Karpas-422 (cell line): Measurements from ENCODE around the gene TJP1. TPM values are rescaled to one million over a fixed set of nuclear protein-coding genes. Genes with fewer than 3 reads are reported as not detected.
"Not testable (repeated sequence)": the region's sequence is repeated elsewhere in the genome, so short reads cannot be mapped to it uniquely, and the experiment has no call there.

ENCODE experiments used
- DNase-seq: peaks from one replicate; pipeline ENCODE4 v3.0.0-alpha.2; 2015
- H2AFZ ChIP-seq: fragments of 200-600 bp; sonication (generic); 2 replicates; pipeline ENCODE4 v1.6.1; 2014; ENCODE audit warnings: antibody characterized with exemption, low read length, mixed read lengths
- H3K27ac ChIP-seq: fragments of 200-600 bp; sonication (generic); 2 replicates; pipeline ENCODE4 v1.5.1; 2014; ENCODE audit warnings: mild to moderate bottlenecking, low read length, moderate library complexity
- H3K27me3 ChIP-seq: fragments of 200-600 bp; sonication (generic); 2 replicates; pipeline ENCODE4 v1.6.1; 2014; ENCODE audit warnings: low read length, mixed read lengths
- H3K36me3 ChIP-seq: fragments of 200-600 bp; sonication (generic); 2 replicates; pipeline ENCODE4 v1.6.1; 2014; ENCODE audit warnings: low read length, mixed read lengths; ENCODE audit not compliant: insufficient read depth
- H3K4me1 ChIP-seq: fragments of 200-600 bp; sonication (generic); 2 replicates; pipeline ENCODE4 v1.6.1; 2014; ENCODE audit warnings: mild to moderate bottlenecking, low read length, mixed read lengths
- H3K4me2 ChIP-seq: fragments of 200-600 bp; sonication (generic); 2 replicates; pipeline ENCODE4 v1.6.1; 2014; ENCODE audit warnings: low read length, low read depth, mild to moderate bottlenecking; ENCODE audit not compliant: poor library complexity, severe bottlenecking
- H3K4me3 ChIP-seq: fragments of 200-600 bp; sonication (generic); 2 replicates; pipeline ENCODE4 v1.5.1; 2014; ENCODE audit warnings: mild to moderate bottlenecking, antibody characterized with exemption, low read length, mixed read lengths
- H3K79me2 ChIP-seq: fragments of 200-600 bp; sonication (generic); 2 replicates; pipeline ENCODE4 v1.6.1; 2014; ENCODE audit warnings: mild to moderate bottlenecking, low read length, mixed read lengths
- H3K9ac ChIP-seq: fragments of 200-600 bp; sonication (generic); 2 replicates; pipeline ENCODE4 v1.6.0; 2014; ENCODE audit warnings: low read length
- H3K9me2 ChIP-seq: fragments of 200-600 bp; sonication (generic), shearing (Covaris generic); replicated peaks from 2 replicates; pipeline ENCODE4 v1.6.0; 2014; ENCODE audit warnings: mild to moderate bottlenecking, low read length, moderate library complexity; ENCODE audit not compliant: insufficient read depth
- H3K9me3 ChIP-seq: fragments of 300-700, 200-600 bp; sonication (generic); 2 replicates; pipeline ENCODE4 v1.6.1; 2014; ENCODE audit warnings: low read length, mixed read lengths
- H4K20me1 ChIP-seq: fragments of 200-600 bp; sonication (generic); 2 replicates; pipeline ENCODE4 v1.6.1; 2014; ENCODE audit warnings: mild to moderate bottlenecking, antibody characterized with exemption, low read length, low read depth; ENCODE audit not compliant: insufficient read depth
- total RNA-seq: library from RNA; depleted of rRNA; stranded (reverse); fragments of >200 nt; shearing (Covaris generic); gene quantifications from 2 replicates; pipeline ENCODE4 v1.2.3, GENCODE V29; 2014; ENCODE audit warnings: low replicate concordance

TJP1 gene
- total RNA-seq, 1 experiment from 2014 or later = not detected

DNA sequence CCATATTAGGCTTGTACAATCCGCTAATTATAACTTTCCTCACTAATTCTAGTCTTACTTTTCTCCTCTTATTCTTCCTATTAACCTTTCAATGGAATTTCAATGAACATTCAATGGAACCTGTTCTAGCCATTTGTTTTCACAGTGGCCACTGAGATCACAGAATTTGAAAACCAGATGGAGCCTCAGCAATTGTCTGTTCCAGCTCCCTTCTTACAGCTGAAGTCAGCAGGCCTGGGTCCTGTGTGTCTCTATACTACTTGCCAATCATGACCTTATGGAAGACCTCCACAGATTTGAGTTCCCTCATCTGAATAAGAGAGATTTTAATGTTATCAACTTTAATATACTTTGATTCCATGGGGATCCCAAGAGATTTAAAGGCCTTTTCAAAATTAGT, 36.6 kb downstream of the TJP1 start:
- no peak overlapping the region for H3K4me3 ChIP-seq
- no peaks in the 10 kb centered on the region for H3K9me2 ChIP-seq
- no peaks in the 10 kb centered on the region for H3K36me3 ChIP-seq
- no peaks in the 10 kb centered on the region; the same call in 1 of the 2 replicates for H3K9me3 ChIP-seq
- no peak overlapping the region for H3K4me2 ChIP-seq
- H3K27ac ChIP-seq = no peak overlapping the region
- H3K4me1 ChIP-seq = no peaks in the 10 kb centered on the region
- no peak overlapping the region for H3K9ac ChIP-seq
- H3K27me3 ChIP-seq = no peaks in the 10 kb centered on the region
- H4K20me1 ChIP-seq = no peaks in the 10 kb centered on the region
- H3K79me2 ChIP-seq = no peaks in the 10 kb centered on the region
- H2AFZ ChIP-seq = no peak overlapping the region
- DNase-seq = no peak

DNA sequence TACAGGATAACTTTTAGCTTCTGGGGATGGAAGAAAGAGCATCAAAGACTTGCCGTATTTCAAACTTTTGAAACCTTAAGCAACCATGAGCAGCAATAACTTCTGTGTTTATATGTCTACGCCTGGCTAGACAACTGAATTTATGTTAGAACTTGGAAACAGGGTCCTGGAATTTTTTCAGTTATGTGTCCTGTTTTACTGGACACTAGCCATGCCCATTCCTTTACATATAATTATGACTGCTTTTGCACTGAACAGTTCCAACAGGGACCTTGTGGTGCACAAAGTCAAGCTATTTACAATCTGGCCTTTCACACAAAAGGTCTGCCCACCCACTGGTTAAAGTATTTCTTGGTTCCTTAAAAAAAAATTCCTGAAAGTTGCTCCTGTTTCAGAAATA, 37.1 kb downstream of the TJP1 start:
- Histone ChIP-seq H3K36me3 (no peaks in the 10 kb centered on the region), H3K9me2 (no peaks in the 10 kb centered on the region), H3K27me3 (no peaks in the 10 kb centered on the region), H3K9ac (no peak overlapping the region), H3K4me1 (no peaks in the 10 kb centered on the region), H3K79me2 (no peaks in the 10 kb centered on the region), H2AFZ (no peak overlapping the region), H3K9me3 (no peaks in the 10 kb centered on the region; the same call in 1 of the 2 replicates), H3K4me3 (no peak overlapping the region), H4K20me1 (no peaks in the 10 kb centered on the region), H3K4me2 (no peak overlapping the region), H3K27ac (no peak overlapping the region)
- DNase-seq = no peak

DNA sequence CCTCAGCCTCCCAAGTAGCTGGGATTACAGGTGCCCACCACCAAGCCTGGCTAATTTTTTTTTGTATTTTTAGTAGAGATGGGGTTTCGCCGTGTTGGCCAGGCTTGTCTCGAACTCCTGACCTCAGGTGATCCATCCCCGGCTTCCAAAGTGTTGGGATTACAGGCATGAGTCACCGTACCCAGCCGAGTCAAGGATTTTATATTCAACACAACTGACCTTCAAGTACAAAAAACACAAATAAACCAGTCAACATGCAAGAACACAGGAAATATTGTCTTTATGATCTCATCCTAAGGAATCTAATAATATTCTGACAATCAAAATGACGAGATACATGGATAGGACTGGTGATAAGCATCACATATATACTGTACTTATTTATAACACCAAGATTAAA, 37.9 kb downstream of the TJP1 start:
- no peak overlapping the region for H3K4me3 ChIP-seq
- peaks cover 2% of the 10 kb centered on the region; the same call in 1 of the 2 replicates for H3K9me3 ChIP-seq
- H3K4me1 ChIP-seq = no peaks in the 10 kb centered on the region
- no peak overlapping the region for H2AFZ ChIP-seq
- no peaks in the 10 kb centered on the region for H4K20me1 ChIP-seq
- H3K4me2 ChIP-seq = no peak overlapping the region
- no peaks in the 10 kb centered on the region for H3K36me3 ChIP-seq
- H3K27ac ChIP-seq = no peak overlapping the region
- H3K9ac ChIP-seq = no peak overlapping the region
- no peaks in the 10 kb centered on the region for H3K9me2 ChIP-seq
- DNase-seq = no peak
- H3K79me2 ChIP-seq = no peaks in the 10 kb centered on the region
- no peaks in the 10 kb centered on the region for H3K27me3 ChIP-seq

DNA sequence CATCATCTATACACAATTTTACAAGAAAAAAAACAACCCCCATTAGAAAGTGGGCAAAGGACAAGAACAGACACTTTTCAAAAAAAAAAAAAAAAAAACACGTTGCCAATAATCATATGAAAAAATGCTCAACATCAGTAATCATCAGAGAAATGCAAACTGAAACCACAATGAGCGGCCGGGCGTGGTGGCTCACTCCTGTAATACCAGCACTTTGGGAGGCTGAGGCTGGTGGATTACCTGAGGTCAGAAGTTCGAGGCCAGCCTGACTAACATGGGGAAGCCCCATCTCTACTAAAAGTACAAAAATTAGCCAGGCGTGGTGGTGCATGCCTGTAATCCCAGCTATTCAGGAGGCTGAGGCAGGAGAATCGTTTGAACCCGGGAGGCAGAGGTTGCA, 39.5 kb downstream of the TJP1 start:
- not testable (repeated sequence) for H3K79me2 ChIP-seq, H3K4me1 ChIP-seq, H3K9me2 ChIP-seq, H2AFZ ChIP-seq, H3K4me2 ChIP-seq, H3K9ac ChIP-seq, H3K27ac ChIP-seq, DNase-seq, H4K20me1 ChIP-seq, H3K4me3 ChIP-seq, H3K36me3 ChIP-seq, H3K27me3 ChIP-seq, H3K9me3 ChIP-seq

DNA sequence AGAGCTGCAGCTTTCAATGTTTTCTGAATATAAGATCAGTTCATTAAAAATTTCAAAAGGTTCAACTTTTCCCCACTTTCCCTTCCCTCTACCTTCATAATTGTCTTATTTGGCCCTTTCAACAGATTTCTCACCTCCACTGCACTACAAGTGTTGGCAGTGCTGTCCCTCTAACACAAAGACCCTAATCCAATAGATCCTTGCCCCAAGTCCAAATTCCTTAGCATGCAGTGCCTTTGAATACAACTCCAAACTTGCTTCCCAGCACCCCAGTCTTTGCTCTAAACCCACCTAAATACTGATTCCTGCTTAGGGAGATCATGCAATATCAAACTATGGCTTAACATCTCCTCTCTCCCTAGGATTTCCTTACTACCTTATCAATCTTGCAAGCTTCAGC, 43.9 kb downstream of the TJP1 start:
- H3K4me1 ChIP-seq = no peaks in the 10 kb centered on the region
- DNase-seq = no peak
- peaks cover 3% of the 10 kb centered on the region; the same call in 1 of the 2 replicates for H3K9me3 ChIP-seq
- no peak overlapping the region for H3K4me2 ChIP-seq
- H3K27ac ChIP-seq = no peak overlapping the region
- H3K4me3 ChIP-seq = no peak overlapping the region
- no peak overlapping the region for H2AFZ ChIP-seq
- no peaks in the 10 kb centered on the region for H3K27me3 ChIP-seq
- H3K9me2 ChIP-seq = no peaks in the 10 kb centered on the region
- no peak overlapping the region for H3K9ac ChIP-seq
- no peaks in the 10 kb centered on the region for H3K36me3 ChIP-seq
- no peaks in the 10 kb centered on the region for H4K20me1 ChIP-seq
- H3K79me2 ChIP-seq = no peaks in the 10 kb centered on the region

DNA sequence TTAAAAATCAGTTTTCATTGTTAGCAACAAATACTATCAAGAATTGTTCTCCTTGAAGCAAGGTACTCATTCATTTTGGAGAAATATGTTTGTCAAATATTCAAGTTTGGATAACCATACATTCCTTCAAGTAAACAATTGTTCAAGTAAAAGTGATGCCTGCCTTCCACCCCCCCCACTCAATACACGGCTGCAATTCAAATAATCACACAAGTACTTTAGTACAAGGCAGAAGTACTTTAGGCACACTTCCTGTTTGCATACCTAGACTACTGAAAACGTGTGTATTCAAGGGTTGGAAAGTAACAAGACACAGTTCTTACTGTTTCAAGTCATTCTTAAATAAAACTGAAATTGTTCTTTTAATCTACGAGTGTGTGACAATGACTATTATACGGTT, 45.4 kb downstream of the TJP1 start:
- H3K27me3 ChIP-seq = no peaks in the 10 kb centered on the region
- H3K36me3 ChIP-seq = no peaks in the 10 kb centered on the region
- no peaks in the 10 kb centered on the region for H4K20me1 ChIP-seq
- H3K9me2 ChIP-seq = no peaks in the 10 kb centered on the region
- no peaks in the 10 kb centered on the region for H3K4me1 ChIP-seq
- no peak overlapping the region for H3K9ac ChIP-seq
- H3K4me3 ChIP-seq = no peak overlapping the region
- no peak overlapping the region for H2AFZ ChIP-seq
- DNase-seq = no peak
- H3K27ac ChIP-seq = no peak overlapping the region
- H3K4me2 ChIP-seq = no peak overlapping the region
- peaks cover 6% of the 10 kb centered on the region for H3K9me3 ChIP-seq
- no peaks in the 10 kb centered on the region for H3K79me2 ChIP-seq

DNA sequence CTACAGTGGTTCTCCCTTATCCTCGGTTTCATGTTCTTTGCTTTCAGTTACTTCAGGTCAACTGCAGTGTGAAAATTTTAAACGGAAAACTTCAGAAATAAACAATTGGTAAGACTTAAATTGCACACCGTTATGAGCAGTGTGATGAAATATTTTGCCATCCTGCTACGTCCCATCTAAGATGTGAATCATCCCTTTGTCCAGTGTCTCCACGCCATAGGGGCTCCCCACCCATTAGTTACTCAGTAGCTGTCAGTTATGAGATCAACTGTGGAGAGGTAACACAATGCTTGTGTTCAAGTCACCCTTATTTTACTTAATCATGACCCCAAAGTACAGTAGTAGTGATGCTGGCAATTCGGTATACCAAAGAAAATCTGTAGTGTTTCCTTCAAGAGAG, 47.4 kb downstream of the TJP1 start:
- no peak overlapping the region for H3K27ac ChIP-seq
- peaks cover 6% of the 10 kb centered on the region for H3K9me3 ChIP-seq
- no peaks in the 10 kb centered on the region for H4K20me1 ChIP-seq
- H3K27me3 ChIP-seq = no peaks in the 10 kb centered on the region
- no peak overlapping the region for H3K4me2 ChIP-seq
- H3K9me2 ChIP-seq = no peaks in the 10 kb centered on the region
- no peaks in the 10 kb centered on the region for H3K4me1 ChIP-seq
- H3K79me2 ChIP-seq = no peaks in the 10 kb centered on the region
- H3K4me3 ChIP-seq = no peak overlapping the region
- H2AFZ ChIP-seq = no peak overlapping the region
- H3K36me3 ChIP-seq = no peaks in the 10 kb centered on the region
- DNase-seq = no peak
- no peak overlapping the region for H3K9ac ChIP-seq

DNA sequence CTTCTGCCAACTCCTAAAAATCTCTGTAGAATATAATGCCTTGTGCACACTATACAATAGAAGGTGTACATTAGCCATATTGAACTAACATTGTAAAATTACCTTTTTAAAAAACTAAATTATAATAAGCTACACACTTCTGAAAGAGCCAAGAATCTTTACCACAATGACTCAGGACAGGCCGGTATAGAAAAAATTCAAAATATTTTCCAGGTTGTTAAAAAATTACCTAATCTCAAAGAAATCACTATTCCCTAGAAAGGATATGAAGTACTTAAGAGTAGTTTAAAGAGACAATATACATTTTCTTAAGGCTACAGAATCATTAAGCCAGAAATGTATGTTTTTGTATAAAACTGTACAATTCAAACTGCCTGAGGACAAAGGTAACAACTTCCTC, 48.5 kb downstream of the TJP1 start:
- Histone ChIP-seq H3K27ac (no peak overlapping the region), H3K4me1 (no peaks in the 10 kb centered on the region), H3K27me3 (no peaks in the 10 kb centered on the region), H4K20me1 (no peaks in the 10 kb centered on the region), H3K9me3 (peaks cover 3% of the 10 kb centered on the region), H3K4me3 (no peak overlapping the region), H3K36me3 (no peaks in the 10 kb centered on the region), H3K79me2 (no peaks in the 10 kb centered on the region), H3K9me2 (no peaks in the 10 kb centered on the region), H3K9ac (no peak overlapping the region), H2AFZ (no peak overlapping the region), H3K4me2 (no peak overlapping the region)
- DNase-seq = no peak

DNA sequence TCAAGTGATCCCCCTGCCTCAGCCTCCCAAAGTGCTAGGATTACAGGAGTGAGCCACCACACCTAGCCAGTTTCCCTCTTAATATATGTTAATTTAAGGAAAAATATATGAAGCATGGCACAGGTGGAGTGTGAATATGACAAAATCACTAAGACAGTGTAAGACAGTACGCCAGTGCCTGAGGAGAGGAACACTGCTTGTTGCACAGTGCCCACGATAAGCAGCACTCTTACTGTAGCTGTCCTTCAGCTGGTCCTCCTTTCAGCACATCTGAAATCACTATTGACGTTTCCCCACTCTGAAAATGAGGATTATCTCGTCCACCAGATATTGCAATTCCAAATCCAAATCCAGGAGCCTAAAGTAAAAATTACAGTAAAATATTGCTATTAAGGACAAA, 49.3 kb downstream of the TJP1 start:
- H3K4me3 ChIP-seq = no peak overlapping the region
- H3K4me2 ChIP-seq = no peak overlapping the region
- no peaks in the 10 kb centered on the region for H3K79me2 ChIP-seq
- DNase-seq = no peak
- no peaks in the 10 kb centered on the region for H4K20me1 ChIP-seq
- no peaks in the 10 kb centered on the region for H3K36me3 ChIP-seq
- H3K9me2 ChIP-seq = no peaks in the 10 kb centered on the region
- no peak overlapping the region for H3K9ac ChIP-seq
- H3K27ac ChIP-seq = no peak overlapping the region
- H3K4me1 ChIP-seq = no peaks in the 10 kb centered on the region
- no peak overlapping the region for H2AFZ ChIP-seq
- peaks cover 3% of the 10 kb centered on the region for H3K9me3 ChIP-seq
- H3K27me3 ChIP-seq = no peaks in the 10 kb centered on the region
